H1 (cell line): ENCODE results near the gene SLC30A2. TPM values are rescaled to one million over a fixed set of nuclear protein-coding genes. Genes with fewer than 3 reads are reported as not detected.

Source experiments
- BACH1 ChIP-seq: IDR thresholded peaks from 2 replicates; pipeline ENCODE4 v1.6.1; 2012; ENCODE audit warnings: low read length, improper control_type of control experiment
- RAD21 ChIP-seq, 2 experiments: IDR thresholded peaks in 1 of 2; conservative IDR thresholded peaks in 1 of 2; 2 replicates each; pipeline ENCODE4 v1.6.1; 2011; ENCODE audit warnings: low read depth in 2 of 2, low read length in 2 of 2, improper control_type of control experiment in 1 of 2, inconsistent platforms in 1 of 2, mild to moderate bottlenecking in 1 of 2, moderate library complexity in 1 of 2
- SRF ChIP-seq: IDR thresholded peaks from 2 replicates; pipeline ENCODE4 v1.6.1; 2011; ENCODE audit warnings: mild to moderate bottlenecking, low read depth, low read length, moderate library complexity
- polyA plus RNA-seq, 7 experiments: library from polyadenylated mRNA; depleted of rRNA in 3 of 7; stranded (reverse) in 5 of 7; unstranded in 2 of 7; fragments of >200 nt in 5 of 7; fragments of 200-250 nt in 2 of 7; gene quantifications; 1 replicate in 5 of 7; 2 replicates in 1 of 7; 4 replicates in 1 of 7; pipeline versions ENCODE4 v1.2.1 to v1.2.3, GENCODE V29; 2011 to 2013; ENCODE audit warnings: missing spikeins in 2 of 7, mixed read lengths in 2 of 7
- total RNA-seq: library from RNA; stranded (reverse); fragmentation: NEBNext Ultra II Directional; extraction: Animal tissue kit (Norgen Biotek cat#: 25700); gene quantifications from 2 replicates; pipeline ENCODE4 v1.2.1, GENCODE V29; 2021
- TF ChIP-seq, protein P1 (sequence below): IDR thresholded peaks from 2 replicates; pipeline ENCODE4 v1.6.1; 2012; ENCODE audit warnings: inconsistent platforms

Gene SLC30A2
- total and polyA plus RNA-seq, 2 of the 8 experiments (the other 6 are each of a cell fraction or from before 2014, with no cell fraction given), result 0.19 to 0.76 TPM

DNA sequence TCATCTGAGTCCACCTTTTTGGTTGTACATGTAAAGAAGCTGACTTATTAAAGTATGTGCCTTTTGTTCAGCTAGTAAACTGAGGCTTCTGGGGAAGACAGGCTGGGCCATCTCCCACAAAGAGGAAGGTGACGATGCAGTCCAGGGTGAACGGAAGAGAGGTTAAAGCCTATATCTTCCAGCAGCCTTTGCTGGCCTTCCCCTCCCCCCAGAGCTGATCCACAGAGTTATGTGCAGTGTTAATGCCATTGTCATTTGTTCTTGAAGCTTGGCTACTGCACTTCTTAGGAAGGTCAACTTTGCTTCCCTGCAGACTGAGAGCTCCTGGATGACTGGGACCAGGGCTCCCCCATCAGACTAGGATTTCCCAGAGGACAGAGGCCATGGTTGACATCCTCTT, 2.2 kb downstream of the SLC30A2 start (continued):
- TF ChIP-seq SRF, result no peak
- no peak for TF ChIP-seq RAD21 (IDR thresholded peaks at IDR 0.05 in 1 of 2, conservative IDR thresholded peaks at IDR 0.05 in 1 of 2; ENCODE audit: low read depth in 2 of 2, low read length in 2 of 2)
- TF ChIP-seq, protein P1, sequence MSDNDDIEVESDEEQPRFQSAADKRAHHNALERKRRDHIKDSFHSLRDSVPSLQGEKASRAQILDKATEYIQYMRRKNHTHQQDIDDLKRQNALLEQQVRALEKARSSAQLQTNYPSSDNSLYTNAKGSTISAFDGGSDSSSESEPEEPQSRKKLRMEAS, result no peak
- no peak for TF ChIP-seq BACH1
